ENCODE measurements around the gene LRCH1. TPM values are rescaled to one million over a fixed set of nuclear protein-coding genes. Genes with fewer than 3 reads are reported as not detected.

LRCH1 gene
- total RNA-seq, 1 donor from 2014 or later: 15.4 TPM

GRCh38 chr13:46637213-46637612 lies 84.2 kb downstream of the LRCH1 start:
- DNase-seq (ENCODE audit: low spot score): no peak

DNA sequence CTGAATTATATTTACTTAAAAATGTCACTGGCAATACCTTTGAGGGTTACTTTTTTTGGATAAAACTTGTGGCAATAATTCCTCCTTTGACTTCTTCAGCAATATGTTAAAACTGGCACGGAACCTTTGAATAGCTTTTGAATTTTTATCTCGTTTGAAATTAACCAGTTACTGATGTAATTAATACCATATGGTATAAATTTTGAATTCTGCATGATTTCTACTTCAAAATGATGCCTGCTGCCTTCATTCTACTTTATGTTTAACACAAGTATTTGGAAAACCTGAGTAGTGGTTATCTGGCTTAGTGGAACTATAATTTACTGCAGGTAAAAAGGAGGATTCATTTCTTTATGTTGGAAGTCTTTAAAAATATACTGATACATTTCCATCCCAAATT lies 85.3 kb downstream of the LRCH1 start:
- no peak for DNase-seq (ENCODE audit: low spot score)

GRCh38 chr13:46639033-46639981 lies 86.3 kb downstream of the LRCH1 start:
- no peak for DNase-seq (ENCODE audit: low spot score)

DNA sequence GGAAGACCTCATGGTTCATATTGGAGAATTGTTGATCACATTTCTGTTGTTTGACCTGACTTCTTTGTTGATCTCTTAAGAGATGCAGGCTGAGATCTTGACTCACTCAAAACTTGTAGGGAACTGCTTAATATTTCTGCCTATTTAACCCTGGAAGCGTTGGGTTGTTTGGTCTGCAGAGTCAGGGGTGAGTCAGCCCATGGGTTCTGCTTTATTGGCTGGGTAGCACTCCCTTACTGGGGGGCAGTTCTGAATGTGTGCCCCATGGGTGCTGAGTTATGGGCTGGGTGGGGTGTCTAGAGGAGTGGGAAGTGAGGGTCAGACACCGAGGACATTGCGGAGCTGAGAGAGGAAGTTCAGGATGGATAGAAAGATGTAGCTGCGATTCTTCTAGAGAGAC lies 87.9 kb downstream of the LRCH1 start:
- no peak for DNase-seq (ENCODE audit: low spot score)

- no peak for DNase-seq (ENCODE audit: low spot score)
Measured at GRCh38 chr13:46641274-46642081, 88.5 kb downstream of the LRCH1 start.

DNA sequence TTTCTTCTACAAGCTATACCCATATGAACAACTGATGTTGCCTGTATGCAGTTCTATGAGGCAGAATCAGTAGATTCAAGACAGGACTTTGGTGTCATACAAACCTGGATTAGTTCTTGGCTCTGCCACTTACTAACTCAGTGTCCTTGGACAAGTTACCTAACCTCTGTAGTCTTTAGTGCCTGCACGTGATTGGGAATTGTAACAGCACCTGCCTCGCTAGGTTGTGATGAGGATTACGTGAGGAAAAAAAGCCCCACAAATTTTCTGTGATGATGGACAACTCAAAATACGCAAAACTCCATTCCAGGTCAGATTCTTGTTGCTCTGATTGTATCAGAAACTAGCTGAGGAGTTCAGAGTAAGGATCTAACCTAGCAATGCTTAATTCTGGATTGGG lies 89.3 kb downstream of the LRCH1 start:
- no peak for DNase-seq (ENCODE audit: low spot score)

DNA sequence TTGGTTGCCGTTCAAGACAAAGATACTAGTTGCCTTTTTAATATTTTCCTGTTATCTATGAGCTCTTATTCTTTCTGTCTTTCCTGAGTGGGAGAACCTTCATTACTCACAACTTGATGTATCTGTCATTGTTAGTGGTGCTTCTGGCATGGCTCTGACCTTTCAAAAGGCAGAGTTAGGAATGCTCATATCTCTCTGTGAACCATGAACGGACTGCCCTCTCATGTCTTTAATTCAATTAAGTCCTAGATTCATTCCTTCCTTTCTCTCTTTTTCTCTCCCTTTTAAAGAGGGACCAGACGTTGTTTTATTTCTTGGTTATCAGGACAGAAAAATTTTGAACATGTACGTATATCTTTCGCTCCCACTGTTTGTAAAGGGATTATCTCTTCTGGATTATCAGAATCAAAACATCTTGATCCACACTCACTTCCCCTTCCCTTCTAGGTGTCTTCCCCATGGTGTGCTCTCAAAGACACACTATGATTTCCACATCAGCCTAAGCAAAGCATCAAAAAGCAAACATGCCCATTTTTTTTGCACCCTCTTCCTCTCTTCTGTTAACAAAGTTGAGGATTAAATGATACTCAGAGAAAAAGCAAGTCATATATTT lies 90.3 kb downstream of the LRCH1 start:
- DNase-seq (ENCODE audit: low spot score): no peak

DNA sequence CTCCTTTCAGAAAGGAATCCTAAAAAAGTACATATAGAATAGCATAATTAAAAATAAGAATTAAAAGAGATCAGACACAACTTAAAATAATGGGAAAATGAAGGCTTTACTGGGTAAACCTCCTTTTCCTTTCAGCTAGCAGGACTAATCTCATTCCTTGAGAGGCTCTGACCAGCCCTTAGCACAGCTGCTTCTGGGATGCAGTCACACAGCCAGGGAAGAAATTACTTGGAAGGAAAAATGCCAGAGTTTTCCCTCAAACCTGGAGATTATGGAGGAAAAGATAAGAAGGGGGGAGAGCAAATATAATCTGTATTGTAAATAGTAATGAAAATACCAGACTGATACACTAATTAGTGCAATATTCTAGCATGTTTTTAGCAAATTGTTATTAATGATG lies 91.8 kb downstream of the LRCH1 start:
- peak; percentile 58 for DNase-seq (ENCODE audit: low spot score)

GRCh38 chr13:46647512-46648065 lies 94.6 kb downstream of the LRCH1 start:
- no peak for DNase-seq (ENCODE audit: low spot score)

- DNase-seq (ENCODE audit: low spot score): no peak
Measured at GRCh38 chr13:46648166-46648607, 95.2 kb downstream of the LRCH1 start.

DNA sequence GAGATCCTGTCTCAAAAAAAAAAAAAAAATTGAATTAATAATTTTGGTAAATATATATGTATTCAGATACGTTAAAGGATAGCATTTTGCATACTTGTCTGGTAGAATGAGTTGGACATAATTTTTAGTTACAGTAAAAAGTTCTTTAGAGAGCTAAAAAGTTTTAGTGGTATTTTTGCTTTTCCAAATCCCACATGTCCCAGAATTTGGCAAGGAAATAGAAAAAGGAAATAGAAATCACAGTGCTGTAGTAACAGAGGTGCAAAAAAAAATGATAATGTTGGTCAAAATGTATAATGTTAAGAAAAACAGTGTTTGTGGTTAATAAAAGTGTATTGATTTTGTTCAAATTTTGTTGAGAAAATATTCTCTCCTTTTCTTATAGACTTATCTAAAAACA lies 96.8 kb downstream of the LRCH1 start:
- no peak for DNase-seq (ENCODE audit: low spot score)

GRCh38 chr13:46654951-46655350 lies 102.0 kb downstream of the LRCH1 start:
- no peak for DNase-seq (ENCODE audit: low spot score)

- DNase-seq (ENCODE audit: low spot score): peak; percentile 78
Measured at GRCh38 chr13:46655377-46656180, 102.6 kb downstream of the LRCH1 start.

GRCh38 chr13:46656786-46657185 lies 103.8 kb downstream of the LRCH1 start:
- DNase-seq (ENCODE audit: low spot score): no peak

- no peak for DNase-seq (ENCODE audit: low spot score)
Measured at GRCh38 chr13:46659413-46660065, 106.6 kb downstream of the LRCH1 start.

DNA sequence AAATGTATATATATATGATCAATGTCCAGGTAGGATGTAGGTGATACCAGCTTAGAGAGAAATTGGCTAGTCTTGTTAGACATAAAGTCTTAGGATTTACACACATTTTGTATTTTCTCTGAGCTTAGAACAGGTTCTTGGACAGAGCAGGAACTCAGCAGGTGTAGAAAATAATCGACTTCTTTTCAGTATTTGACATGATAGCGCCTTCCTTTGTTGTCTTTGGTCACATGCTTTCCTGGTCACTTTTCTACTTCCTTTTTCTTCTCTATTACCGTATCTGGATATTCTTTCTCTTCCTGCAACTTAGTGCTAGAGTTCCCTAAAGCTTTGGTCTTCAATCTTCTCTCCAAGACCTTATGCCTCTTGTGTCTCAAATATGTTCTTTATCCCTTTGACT lies 107.4 kb downstream of the LRCH1 start:
- DNase-seq (ENCODE audit: low spot score): no peak

DNA sequence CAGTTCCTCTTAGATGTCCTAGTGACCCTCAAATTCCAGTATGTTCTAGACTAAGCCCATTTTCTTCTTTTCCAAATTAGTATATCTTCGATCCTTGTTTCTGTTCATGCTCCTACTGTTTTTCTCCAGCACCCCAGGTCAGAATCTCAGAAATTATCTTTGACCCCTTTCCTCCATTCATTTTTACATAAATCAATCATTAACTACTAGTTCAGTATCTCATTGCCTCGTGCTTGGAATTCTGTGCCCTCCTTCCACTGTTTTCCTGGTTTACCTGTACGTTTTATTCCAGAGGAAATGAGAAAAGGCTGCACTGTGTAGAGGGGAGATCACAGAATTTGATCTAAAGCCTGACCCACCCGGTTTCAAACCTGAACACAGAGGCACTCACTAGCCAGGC lies 107.9 kb downstream of the LRCH1 start:
- DNase-seq (ENCODE audit: low spot score): no peak

DNA sequence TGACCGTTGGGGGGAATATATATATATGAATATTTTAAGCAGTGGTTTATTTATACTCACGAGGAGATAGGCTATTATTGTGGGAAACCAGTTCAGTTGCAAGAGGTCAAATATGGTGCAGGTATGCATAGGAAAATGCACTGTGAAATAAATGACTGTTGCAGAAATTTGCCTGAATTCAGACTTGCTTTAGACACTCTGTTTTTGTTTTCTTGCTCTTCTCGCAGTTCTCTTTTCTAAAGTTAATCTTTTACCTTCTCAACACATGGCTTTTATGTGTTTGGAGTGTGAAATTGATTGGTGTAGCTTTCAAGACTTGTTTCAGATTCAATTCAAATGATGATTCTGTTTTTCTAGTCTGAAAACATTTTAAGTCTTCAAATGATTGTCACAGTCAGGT lies 109.7 kb downstream of the LRCH1 start:
- no peak for DNase-seq (ENCODE audit: low spot score)

GRCh38 chr13:46663206-46664037 lies 110.5 kb downstream of the LRCH1 start:
- DNase-seq (ENCODE audit: low spot score): no peak

DNA sequence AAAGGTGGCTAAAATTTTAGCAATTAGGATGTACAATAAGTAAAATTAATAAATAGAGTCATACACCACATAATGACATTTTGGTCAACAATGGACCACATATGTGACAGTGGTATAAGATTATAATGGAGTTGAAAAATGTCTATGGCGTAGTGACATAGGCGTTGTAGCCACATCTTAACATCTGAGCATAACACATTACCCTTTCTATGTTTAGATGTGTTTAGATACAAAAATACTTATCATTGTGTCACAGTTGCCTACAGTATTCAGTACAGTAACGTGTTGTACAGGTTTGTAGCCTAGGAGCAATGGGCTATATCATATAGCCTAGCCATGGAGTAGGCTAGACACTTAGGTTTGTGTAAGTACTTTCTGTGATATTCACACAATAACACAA lies 111.2 kb downstream of the LRCH1 start:
- no peak for DNase-seq (ENCODE audit: low spot score)
